Gastroesophageal sphincter (tissue), 4 donors: ENCODE data around the gene CCDC85C. TPM values are rescaled to one million over a fixed set of nuclear protein-coding genes. Genes with fewer than 3 reads are reported as not detected.

ENCODE experiments used
- ATAC-seq: fragments of 150-250 bp; one replicate; pipeline ENCODE4 v1.9.1; 2016; ENCODE audit warnings: mild to moderate bottlenecking, moderate library complexity
- H3K27ac ChIP-seq, 4 donors: fragments of 200-600 bp; sonication (generic) in 3 of 4; 1 replicate in 3 of 4; 2 replicates in 1 of 4; pipeline ENCODE4 v1.5.1; 2016 to 2019
- H3K27me3 ChIP-seq: fragments of 200-600 bp; sonication (generic); one replicate; pipeline ENCODE4 v1.5.1; 2019
- H3K36me3 ChIP-seq, 2 donors: fragments of 200-600 bp; sonication (generic); one replicate each; pipeline ENCODE4 v1.5.1; 2019; ENCODE audit warnings: control low read depth in 1 of 2
- H3K4me1 ChIP-seq, 3 donors: fragments of 200-600 bp; sonication (generic); 1 replicate in 2 of 3; 2 replicates in 1 of 3; pipeline ENCODE4 v1.5.1; 2016 to 2019; ENCODE audit warnings: control low read depth in 2 of 3
- H3K4me3 ChIP-seq, 2 donors: fragments of 200-600 bp; sonication (generic); one replicate each; pipeline ENCODE4 v1.5.1; 2019; ENCODE audit warnings: mild to moderate bottlenecking in 1 of 2, moderate library complexity in 1 of 2
- H3K9me3 ChIP-seq, 3 donors: fragments of 200-600 bp; sonication (generic); one replicate each; pipeline ENCODE4 v1.5.1; 2017 to 2019; ENCODE audit warnings: control low read depth in 2 of 3
- EP300 ChIP-seq: sonication (generic); formaldehyde crosslinking; IDR thresholded peaks from one replicate; pipeline ENCODE4 v1.6.1; 2017; ENCODE audit warnings: antibody characterized with exemption, mild to moderate bottlenecking
- POLR2A ChIP-seq, 2 donors: fragments of 450-650 bp; IDR thresholded peaks; one replicate each; pipeline ENCODE4 v1.6.1; 2017; ENCODE audit warnings: antibody characterized with exemption in 2 of 2, mild to moderate bottlenecking in 2 of 2, moderate library complexity in 1 of 2
- POLR2AphosphoS5 ChIP-seq: sonication (generic); formaldehyde crosslinking; IDR thresholded peaks from one replicate; pipeline ENCODE4 v1.6.1; 2017; ENCODE audit warnings: antibody characterized with exemption
- WGBS, 2 donors: methylation state at CpG; one replicate each; pipeline ENCODE4 v1.1.5; 2018; ENCODE audit warnings: low coverage in 1 of 2; 5-methylcytosine and 5-hydroxymethylcytosine counted together
- total RNA-seq, 4 donors: library from RNA; depleted of rRNA; stranded (reverse); fragments of >200 nt; gene quantifications; one replicate each; pipeline ENCODE4 v1.1.0, GENCODE V29; 2016
- TF ChIP-seq, protein P1 (sequence below), 4 experiments: fragments of 200-600 bp in 2 of 4; fragments of 450-650 bp in 2 of 4; sonication (generic) in 1 of 4; IDR thresholded peaks; one replicate each; pipeline ENCODE4 v1.5.1; 2017 to 2019; ENCODE audit warnings: antibody characterized with exemption in 4 of 4, mild to moderate bottlenecking in 2 of 4, moderate library complexity in 2 of 4

The CCDC85C gene
- total RNA-seq, 4 donors from 2014 or later: 14.0 to 58.2 (median 25.0) TPM

DNA sequence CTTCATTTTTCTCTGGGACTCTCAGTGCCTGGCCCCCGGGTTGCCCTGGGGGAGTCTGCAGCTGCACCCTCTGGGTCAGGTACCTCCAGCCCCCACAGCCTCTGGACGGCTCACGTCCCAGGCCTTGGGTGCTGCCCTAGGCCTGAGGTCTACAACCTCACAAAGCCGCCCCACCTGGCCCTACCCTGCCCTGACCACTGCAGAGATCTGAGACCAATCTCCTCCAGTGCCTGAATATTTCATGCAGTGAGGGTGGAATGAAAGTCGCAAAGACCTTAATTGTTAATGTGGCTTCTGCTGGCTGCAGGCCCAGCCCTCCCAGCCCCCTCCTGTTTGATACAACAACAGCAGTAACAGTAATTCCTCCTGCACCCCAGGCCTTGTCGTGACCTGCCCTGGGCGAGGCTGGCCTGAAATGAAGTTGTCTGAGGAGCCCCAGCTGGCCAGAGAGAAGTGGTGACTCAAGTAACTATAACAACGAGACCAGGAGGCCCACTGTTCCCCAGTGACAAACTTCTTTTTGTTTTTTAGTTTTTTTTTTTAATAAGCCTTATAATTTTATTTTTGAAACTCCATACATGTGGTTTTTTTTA is 8.8 kb upstream of the CCDC85C start:
- WGBS, 2 donors: 58 to 88% methylated on average over 3 of the region's 8 CpGs
- Histone ChIP-seq H3K4me1 (peaks cover 0 to 13% (median 0%) of the 10 kb centered on the region in 3 donors), H3K36me3 (no peaks in the 10 kb centered on the region), H3K27ac (no peak overlapping the region), H3K9me3 (no peaks in the 10 kb centered on the region), H3K27me3 (no peaks in the 10 kb centered on the region), H3K4me3 (no peak overlapping the region)
- TF ChIP-seq POLR2AphosphoS5 (no peak), POLR2A (IDR thresholded peaks at IDR 0.05) (no peak), EP300 (no peak)
- ATAC-seq: no peak

DNA sequence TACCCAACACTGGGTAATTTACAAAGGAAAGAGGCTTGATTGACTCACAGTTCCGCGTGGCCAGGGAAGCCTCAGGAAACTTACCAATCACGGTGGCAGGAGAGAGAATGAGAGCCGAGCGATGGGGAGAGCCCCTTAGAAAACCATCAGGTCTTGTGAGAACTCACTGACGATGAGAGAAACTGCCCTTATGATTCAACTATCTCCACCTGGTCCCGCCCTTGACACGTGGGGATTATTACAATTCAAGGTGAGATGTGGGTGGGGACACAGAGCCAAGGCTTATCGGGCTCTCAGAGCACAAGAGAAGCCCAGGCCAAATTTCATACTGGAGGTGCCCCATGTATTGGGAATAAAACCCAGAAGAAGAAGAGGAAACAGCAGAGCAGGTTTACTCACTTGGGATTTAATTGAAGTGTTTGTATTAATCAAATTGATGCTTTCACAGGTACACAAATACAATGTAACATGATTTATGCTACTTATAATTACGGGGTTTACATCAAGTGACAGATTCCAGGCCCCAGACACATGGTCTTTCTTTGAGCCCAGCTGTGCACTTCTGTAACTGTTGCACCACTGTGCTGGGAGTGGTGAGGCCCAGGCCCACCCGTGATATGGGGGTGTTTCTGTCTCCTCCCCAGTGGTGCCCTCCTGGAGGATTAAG is 8.2 kb upstream of the CCDC85C start:
- Histone ChIP-seq H3K27me3 (no peaks in the 10 kb centered on the region), H3K9me3 (no peaks in the 10 kb centered on the region), H3K4me1 (peaks cover 0 to 13% (median 0%) of the 10 kb centered on the region in 3 donors), H3K4me3 (no peak overlapping the region), H3K27ac (no peak overlapping the region), H3K36me3 (no peaks in the 10 kb centered on the region)
- WGBS, 2 donors: 91 to 100% methylated on average over 1 to 8 of the region's 11 CpGs
- no peak for ATAC-seq
- no peak for TF ChIP-seq POLR2AphosphoS5
- no peak for TF ChIP-seq POLR2A (IDR thresholded peaks at IDR 0.05)
- no peak for TF ChIP-seq EP300
- TF ChIP-seq, protein P1, sequence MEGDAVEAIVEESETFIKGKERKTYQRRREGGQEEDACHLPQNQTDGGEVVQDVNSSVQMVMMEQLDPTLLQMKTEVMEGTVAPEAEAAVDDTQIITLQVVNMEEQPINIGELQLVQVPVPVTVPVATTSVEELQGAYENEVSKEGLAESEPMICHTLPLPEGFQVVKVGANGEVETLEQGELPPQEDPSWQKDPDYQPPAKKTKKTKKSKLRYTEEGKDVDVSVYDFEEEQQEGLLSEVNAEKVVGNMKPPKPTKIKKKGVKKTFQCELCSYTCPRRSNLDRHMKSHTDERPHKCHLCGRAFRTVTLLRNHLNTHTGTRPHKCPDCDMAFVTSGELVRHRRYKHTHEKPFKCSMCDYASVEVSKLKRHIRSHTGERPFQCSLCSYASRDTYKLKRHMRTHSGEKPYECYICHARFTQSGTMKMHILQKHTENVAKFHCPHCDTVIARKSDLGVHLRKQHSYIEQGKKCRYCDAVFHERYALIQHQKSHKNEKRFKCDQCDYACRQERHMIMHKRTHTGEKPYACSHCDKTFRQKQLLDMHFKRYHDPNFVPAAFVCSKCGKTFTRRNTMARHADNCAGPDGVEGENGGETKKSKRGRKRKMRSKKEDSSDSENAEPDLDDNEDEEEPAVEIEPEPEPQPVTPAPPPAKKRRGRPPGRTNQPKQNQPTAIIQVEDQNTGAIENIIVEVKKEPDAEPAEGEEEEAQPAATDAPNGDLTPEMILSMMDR (IDR thresholded peaks at IDR 0.05): no peak

DNA sequence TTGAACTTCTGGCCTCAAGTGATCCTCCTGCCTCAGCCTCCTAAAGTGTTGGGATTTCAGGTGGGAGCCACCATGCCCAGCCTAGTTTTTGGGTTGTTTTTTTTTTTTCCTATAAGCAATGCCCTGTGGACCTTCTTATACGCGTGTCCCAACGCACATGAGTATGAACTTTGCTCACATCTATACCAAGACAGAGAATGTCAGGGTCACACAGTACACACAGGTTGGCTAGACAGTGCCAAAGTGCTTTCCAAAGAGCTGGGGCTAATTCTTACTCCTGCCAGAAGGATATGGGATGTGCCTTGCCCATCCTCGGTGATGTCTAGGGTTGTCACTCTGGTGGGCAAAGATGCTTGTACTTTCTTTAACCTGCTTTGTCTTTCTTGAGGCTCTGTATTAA is 7.6 kb upstream of the CCDC85C start:
- Histone ChIP-seq H3K36me3 (no peaks in the 10 kb centered on the region), H3K27me3 (no peaks in the 10 kb centered on the region), H3K9me3 (no peaks in the 10 kb centered on the region), H3K4me3 (no peak overlapping the region), H3K27ac (no peak overlapping the region), H3K4me1 (peaks cover 0 to 13% (median 0%) of the 10 kb centered on the region in 3 donors)
- WGBS, 2 donors: 100% methylated on average over 2 to 3 of the region's 4 CpGs
- no peak for ATAC-seq
- no peak for TF ChIP-seq EP300
- no peak for TF ChIP-seq POLR2A (IDR thresholded peaks at IDR 0.05)
- TF ChIP-seq POLR2AphosphoS5: no peak
- TF ChIP-seq, protein P1 (IDR thresholded peaks at IDR 0.05): no peak

DNA sequence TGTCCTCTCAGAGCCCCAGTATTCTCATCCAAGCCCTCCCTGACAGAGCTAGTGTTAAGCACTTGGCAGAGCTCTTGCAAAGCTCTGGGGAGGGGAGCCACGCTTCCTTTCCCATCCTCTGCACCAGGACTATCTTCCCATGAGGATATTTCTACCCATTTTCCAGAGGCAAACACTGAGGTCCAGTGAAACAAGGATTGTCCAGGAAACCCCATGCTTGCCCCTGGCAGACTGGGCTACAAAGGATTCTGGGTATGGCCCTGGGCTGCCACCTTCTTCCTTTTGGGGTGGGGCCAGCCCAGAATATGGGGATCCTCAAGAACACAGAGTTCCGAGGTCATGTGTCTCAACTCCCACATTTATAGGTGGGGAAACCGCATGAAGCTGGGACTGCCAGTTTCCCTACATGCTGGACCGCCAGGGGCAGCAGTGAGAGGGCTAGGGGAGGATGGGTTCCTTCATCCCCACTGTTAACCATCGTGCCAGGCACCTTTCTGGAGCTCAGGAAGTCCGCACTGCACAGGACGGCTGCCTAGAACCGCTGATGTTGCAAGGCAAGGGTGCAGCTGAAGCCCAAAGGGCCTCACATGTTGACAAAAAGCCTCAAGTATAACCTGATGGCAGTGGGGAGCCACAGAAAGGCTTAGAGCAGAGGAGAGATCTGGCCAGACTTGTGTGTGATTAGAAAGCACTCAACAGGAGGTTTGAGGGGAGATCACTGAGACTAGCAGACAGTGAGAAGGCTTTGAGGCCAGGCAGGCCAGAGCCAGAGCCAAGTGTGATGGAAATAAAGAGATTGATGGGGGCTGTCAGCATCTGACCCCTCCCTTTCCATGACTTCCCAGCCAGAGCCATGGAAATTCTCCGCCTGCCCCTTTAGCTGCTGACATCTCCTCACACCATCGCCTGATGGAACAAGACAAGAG is 5.5 kb upstream of the CCDC85C start:
- H3K9me3 ChIP-seq: no peaks in the 10 kb centered on the region

DNA sequence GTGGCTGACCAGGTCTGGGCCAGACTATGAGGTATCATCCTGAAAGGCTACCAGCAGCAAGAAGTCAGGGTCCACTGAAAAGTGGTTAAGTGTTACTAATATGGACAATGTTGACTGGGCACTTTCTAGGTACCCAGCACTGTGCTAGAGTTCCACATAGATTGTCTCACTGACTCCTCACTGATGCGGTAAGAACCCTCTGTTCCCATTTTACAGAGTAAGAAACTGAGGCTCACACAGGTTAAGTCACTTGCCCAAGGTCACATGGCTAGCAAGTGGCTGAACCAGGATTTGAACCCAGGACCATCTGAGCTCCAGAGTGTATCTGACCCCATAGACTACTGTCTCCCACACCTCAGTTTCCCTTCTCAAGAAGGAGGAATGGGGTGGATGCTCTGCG is 4.6 kb upstream of the CCDC85C start:
- Histone ChIP-seq H3K9me3 (no peaks in the 10 kb centered on the region), H3K4me1 (peaks cover 0 to 17% (median 7%) of the 10 kb centered on the region in 3 donors), H3K36me3 (no peaks in the 10 kb centered on the region), H3K4me3 (no peak overlapping the region), H3K27ac (no peak overlapping the region), H3K27me3 (no peaks in the 10 kb centered on the region)
- TF ChIP-seq EP300 (no peak), POLR2AphosphoS5 (no peak), POLR2A (IDR thresholded peaks at IDR 0.05) (no peak)
- TF ChIP-seq, protein P1 (IDR thresholded peaks at IDR 0.05): no peak
- 100% methylated on average over 1 of the region's 2 CpGs for WGBS, 2 donors
- no peak for ATAC-seq

More for the DNA sequence above, 5.5 kb upstream of the CCDC85C start:
- Histone ChIP-seq H3K27me3 (no peaks in the 10 kb centered on the region), H3K4me3 (no peak overlapping the region), H3K27ac (no peak overlapping the region), H3K4me1 (peaks cover 0 to 15% (median 7%) of the 10 kb centered on the region in 3 donors), H3K36me3 (no peaks in the 10 kb centered on the region)
- no peak for ATAC-seq
- no peak for TF ChIP-seq EP300
- TF ChIP-seq, protein P1 (IDR thresholded peaks at IDR 0.05): peak in 2 of 4 experiments; percentile 10 to 56
- 61 to 100% methylated on average over 1 to 4 of the region's 10 CpGs for WGBS, 2 donors
